ENCODE measurements around the gene MAK. TPM values are rescaled to one million over a fixed set of nuclear protein-coding genes. Genes with fewer than 3 reads are reported as not detected.
"Not testable (repeated sequence)": the region's sequence is repeated elsewhere in the genome, so short reads cannot be mapped to it uniquely, and the experiment has no call there.

MAK gene
- 1.9 TPM for polyA plus RNA-seq (2013, experiment 1 of 2)
- 2.0 TPM for polyA plus RNA-seq (2013, experiment 2 of 2)

DNA sequence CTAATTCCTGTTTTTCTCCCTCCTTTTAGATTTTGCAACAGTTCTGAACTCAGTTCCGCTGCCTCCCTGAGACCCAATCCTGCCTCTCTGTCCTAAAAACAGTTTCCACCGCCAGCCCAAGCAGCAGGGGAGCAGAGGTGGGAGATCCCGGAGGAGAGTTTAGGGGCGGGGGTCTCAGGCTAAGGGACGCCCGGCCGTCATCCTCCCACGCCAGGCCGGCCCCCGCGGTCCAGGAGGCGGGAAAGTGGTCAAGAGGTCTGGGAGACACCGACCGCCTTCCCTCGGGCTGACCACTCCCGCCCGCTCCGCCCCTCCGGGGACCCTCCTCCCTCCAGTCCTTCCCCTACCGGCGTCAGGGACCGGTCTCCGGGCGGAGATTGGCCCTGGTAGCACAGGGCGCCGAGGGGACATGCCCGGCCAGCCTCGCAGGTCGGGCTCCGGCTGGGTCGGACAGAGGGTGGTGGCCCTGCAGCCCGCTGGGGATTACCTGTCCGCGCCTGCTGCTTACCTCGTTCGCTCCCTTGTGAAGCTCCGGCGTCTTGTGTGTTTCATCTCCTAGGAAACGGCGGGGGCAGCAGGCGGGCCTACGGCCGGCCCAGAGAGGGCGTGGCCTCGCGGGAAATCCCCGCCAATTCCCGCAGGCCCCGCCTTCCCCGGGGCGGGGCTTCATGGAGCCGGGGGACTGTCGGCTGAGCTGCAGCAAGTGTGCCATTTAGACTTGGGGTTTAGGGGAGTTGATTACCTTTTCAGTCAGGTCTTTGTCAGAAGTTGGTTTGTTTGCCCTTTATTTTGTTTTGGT, at the start of gene MAK:
Gene MAK, minus strand, starts transcription at position 545 of the 799 bp plus-strand sequence. CDS start 7,891 bp downstream, outside the sequence.
- peak within 1 kb of the TSS; percentile 86 for H3K9ac ChIP-seq (ENCODE audit: low read depth, low read length, poor library complexity)
- peak within 1 kb of the TSS; percentile 77 for H3K14ac ChIP-seq (ENCODE audit: low read length)
- H3K9me3 ChIP-seq (replicated peaks in 1 of 2; ENCODE audit: control insufficient read depth in 2 of 2, insufficient read depth in 1 of 2, low read depth in 1 of 2, low read length in 2 of 2): peaks cover 2 to 3% of the 10 kb centered on the region in 2 donors
- H3K79me1 ChIP-seq (ENCODE audit: low read depth, low read length): no peaks in the 10 kb centered on the region
- H2AFZ ChIP-seq (ENCODE audit: low read length): peak within 1 kb of the TSS; percentile 99
- no peak within 1 kb of the TSS for H2BK12ac ChIP-seq (ENCODE audit: low read length)
- peaks cover 0 to 6% (median 0%) of the 10 kb centered on the region in 3 experiments for H3K27me3 ChIP-seq (ENCODE audit: control insufficient read depth in 3 of 3, insufficient read depth in 3 of 3, low read depth in 1 of 3, low read length in 3 of 3)
- H2BK120ac ChIP-seq (ENCODE audit: low read depth, low read length): no peak within 1 kb of the TSS
- H4K91ac ChIP-seq (ENCODE audit: low read depth, low read length, poor library complexity): no peak within 1 kb of the TSS
- H3K4ac ChIP-seq (ENCODE audit: low read length): no peak within 1 kb of the TSS
- H3K4me1 ChIP-seq (ENCODE audit: control insufficient read depth in 2 of 2, insufficient read depth in 1 of 2, low read depth in 1 of 2, low read length in 2 of 2): no peaks in the 10 kb centered on the region
- H3K4me3 ChIP-seq (ENCODE audit: low read length in 2 of 2): peak within 1 kb of the TSS; percentile 60 to 88
- H3K4me2 ChIP-seq (ENCODE audit: insufficient read depth, low read length, poor library complexity, severe bottlenecking): peak within 1 kb of the TSS; percentile 90
- WGBS, 2 donors (ENCODE audit: extremely low coverage in 2 of 2, insufficient read length in 2 of 2, insufficient replicate concordance in 1 of 2): no CpG with 5 or more reads among the region's 53 CpGs
- no peaks in the 10 kb centered on the region for H3K36me3 ChIP-seq (replicated peaks in 1 of 2; ENCODE audit: control insufficient read depth in 2 of 2, insufficient read depth in 2 of 2, low read length in 2 of 2)
- H2AK5ac ChIP-seq (ENCODE audit: low read depth, low read length): peak within 1 kb of the TSS; percentile 47
- H2BK15ac ChIP-seq (ENCODE audit: low read length): peak within 1 kb of the TSS; percentile 20
- peak; percentile 94 for DNase-seq (ENCODE audit: low spot score)
- peak within 1 kb of the TSS; percentile 70 for H3K23ac ChIP-seq (ENCODE audit: low read depth, low read length, poor library complexity)
- H4K8ac ChIP-seq (ENCODE audit: low read depth, low read length): no peak within 1 kb of the TSS
- peak within 1 kb of the TSS; percentile 96 for H3K18ac ChIP-seq (ENCODE audit: low read length)
- H2BK5ac ChIP-seq (ENCODE audit: low read length): peak within 1 kb of the TSS; percentile 92
- H3K27ac ChIP-seq (replicated peaks; ENCODE audit: low read length): peak within 1 kb of the TSS; percentile 96

DNA sequence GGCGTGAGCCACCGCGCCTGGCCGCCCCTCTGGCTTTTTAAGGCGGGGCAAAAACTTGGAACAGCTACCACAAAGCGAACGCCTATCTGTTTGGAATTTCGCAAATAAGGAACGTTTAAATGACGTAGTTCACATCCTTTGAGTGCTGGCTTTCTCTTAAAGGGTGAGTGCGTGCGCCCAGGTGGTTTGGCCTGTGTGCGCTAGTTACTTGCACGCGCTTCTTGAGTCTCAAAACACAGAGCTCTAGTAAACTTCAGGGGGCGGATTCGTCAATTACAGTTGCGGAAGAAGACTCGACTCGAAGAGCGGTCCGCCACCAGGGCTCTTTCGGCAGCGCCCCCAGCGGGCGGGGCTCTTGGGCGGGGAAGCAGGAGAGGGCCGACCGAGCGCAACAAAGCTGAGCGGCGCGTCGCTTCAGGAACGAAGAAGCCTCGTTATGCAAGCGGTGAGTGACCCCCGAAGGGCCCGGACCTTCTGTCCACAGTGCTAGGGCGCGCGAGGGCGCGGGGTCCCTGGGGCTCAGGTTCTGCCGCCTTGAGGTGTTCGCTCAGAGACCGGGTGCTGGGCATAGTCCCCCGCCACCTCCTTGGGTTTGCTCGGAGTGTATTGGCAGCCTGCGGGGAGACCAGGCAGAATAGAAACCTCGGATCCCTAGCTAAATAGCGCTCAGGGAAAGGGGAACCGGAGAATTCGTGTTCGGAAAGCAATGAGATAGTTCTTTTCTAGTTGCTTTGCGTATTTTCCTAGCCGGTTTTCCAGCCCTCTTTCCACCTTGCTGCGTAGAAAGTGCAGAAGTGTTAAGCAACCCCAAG, 48.6 kb upstream of the MAK start, which contains the start of gene SYCP2L:
Gene SYCP2L, plus strand, starts transcription at position 362 of the 812 bp plus-strand sequence. Its CDS starts 75 bp downstream, at position 437.
- WGBS, 2 donors (ENCODE audit: extremely low coverage in 2 of 2, insufficient read length in 2 of 2, insufficient replicate concordance in 1 of 2): no CpG with 5 or more reads among the region's 58 CpGs

DNA sequence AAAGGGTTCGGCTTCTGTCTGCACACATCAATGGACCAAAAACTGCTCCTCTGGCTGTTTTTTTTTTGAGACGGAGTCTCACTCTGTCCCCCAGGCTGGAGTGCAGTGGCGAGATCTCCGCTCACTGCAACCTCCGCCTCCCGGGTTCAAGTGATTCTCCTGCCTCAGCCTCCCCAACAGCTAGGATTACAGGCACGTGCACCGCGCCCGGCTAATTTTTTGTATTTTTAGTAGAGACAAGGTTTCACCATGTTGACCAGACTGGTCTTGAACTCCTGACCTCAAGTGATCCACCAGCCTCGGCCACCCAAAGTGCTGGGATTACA, 48.0 kb upstream of the MAK start:
- Histone ChIP-seq H2AFZ (ENCODE audit: low read length) (peak overlapping the region; percentile 92), H3K27me3 (ENCODE audit: control insufficient read depth in 3 of 3, insufficient read depth in 3 of 3, low read depth in 1 of 3, low read length in 3 of 3) (peaks cover 25 to 57% (median 38%) of the 10 kb centered on the region in 3 experiments), H3K4me3 (ENCODE audit: low read length in 2 of 2) (peak overlapping the region; percentile 51 to 83), H3K4me2 (ENCODE audit: insufficient read depth, low read length, poor library complexity, severe bottlenecking) (peak overlapping the region; percentile 67)
- not testable (repeated sequence) for H3K23ac ChIP-seq (ENCODE audit: low read depth, low read length, poor library complexity); H3K9ac ChIP-seq (ENCODE audit: low read depth, low read length, poor library complexity); H2BK12ac ChIP-seq (ENCODE audit: low read length); H2BK15ac ChIP-seq (ENCODE audit: low read length); DNase-seq (ENCODE audit: low spot score); H3K14ac ChIP-seq (ENCODE audit: low read length); H4K91ac ChIP-seq (ENCODE audit: low read depth, low read length, poor library complexity); H3K4me1 ChIP-seq (ENCODE audit: control insufficient read depth in 2 of 2, insufficient read depth in 1 of 2, low read depth in 1 of 2, low read length in 2 of 2); H3K18ac ChIP-seq (ENCODE audit: low read length); H3K4ac ChIP-seq (ENCODE audit: low read length); H3K9me3 ChIP-seq (replicated peaks in 1 of 2; ENCODE audit: control insufficient read depth in 2 of 2, insufficient read depth in 1 of 2, low read depth in 1 of 2, low read length in 2 of 2); H3K36me3 ChIP-seq (replicated peaks in 1 of 2; ENCODE audit: control insufficient read depth in 2 of 2, insufficient read depth in 2 of 2, low read length in 2 of 2); H2AK5ac ChIP-seq (ENCODE audit: low read depth, low read length); H3K79me1 ChIP-seq (ENCODE audit: low read depth, low read length); H2BK120ac ChIP-seq (ENCODE audit: low read depth, low read length); H4K8ac ChIP-seq (ENCODE audit: low read depth, low read length); H3K27ac ChIP-seq (replicated peaks; ENCODE audit: low read length); H2BK5ac ChIP-seq (ENCODE audit: low read length)
- no CpG with 5 or more reads among the region's 11 CpGs for WGBS, 2 donors (ENCODE audit: extremely low coverage in 2 of 2, insufficient read length in 2 of 2, insufficient replicate concordance in 1 of 2)

More for the DNA sequence above, 48.6 kb upstream of the MAK start, which contains the start of gene SYCP2L:
- Histone ChIP-seq H2AK5ac (ENCODE audit: low read depth, low read length) (no peak within 1 kb of the TSS), H3K4me1 (ENCODE audit: control insufficient read depth in 2 of 2, insufficient read depth in 1 of 2, low read depth in 1 of 2, low read length in 2 of 2) (peaks cover 2 to 7% of the 10 kb centered on the region in 2 donors), H4K8ac (ENCODE audit: low read depth, low read length) (no peak within 1 kb of the TSS), H3K14ac (ENCODE audit: low read length) (no peak within 1 kb of the TSS), H3K4me3 (ENCODE audit: low read length in 2 of 2) (peak within 1 kb of the TSS; percentile 51 to 83), H3K4ac (ENCODE audit: low read length) (no peak within 1 kb of the TSS), H2BK12ac (ENCODE audit: low read length) (no peak within 1 kb of the TSS), H3K9ac (ENCODE audit: low read depth, low read length, poor library complexity) (peak within 1 kb of the TSS; percentile 73), H3K27ac (replicated peaks; ENCODE audit: low read length) (peak within 1 kb of the TSS; percentile 70), H3K36me3 (replicated peaks in 1 of 2; ENCODE audit: control insufficient read depth in 2 of 2, insufficient read depth in 2 of 2, low read length in 2 of 2) (peaks cover 0 to 2% of the 10 kb centered on the region in 2 donors), H3K9me3 (replicated peaks in 1 of 2; ENCODE audit: control insufficient read depth in 2 of 2, insufficient read depth in 1 of 2, low read depth in 1 of 2, low read length in 2 of 2) (peaks cover 0 to 2% of the 10 kb centered on the region in 2 donors), H2BK15ac (ENCODE audit: low read length) (no peak within 1 kb of the TSS), H4K91ac (ENCODE audit: low read depth, low read length, poor library complexity) (peak within 1 kb of the TSS; percentile 53), H3K79me1 (ENCODE audit: low read depth, low read length) (peaks cover 2% of the 10 kb centered on the region), H2AFZ (ENCODE audit: low read length) (peak within 1 kb of the TSS; percentile 92), H2BK5ac (ENCODE audit: low read length) (peak within 1 kb of the TSS; percentile 71), H2BK120ac (ENCODE audit: low read depth, low read length) (peak within 1 kb of the TSS; percentile 19), H3K27me3 (ENCODE audit: control insufficient read depth in 3 of 3, insufficient read depth in 3 of 3, low read depth in 1 of 3, low read length in 3 of 3) (peaks cover 19 to 51% (median 32%) of the 10 kb centered on the region in 3 experiments), H3K23ac (ENCODE audit: low read depth, low read length, poor library complexity) (peak within 1 kb of the TSS; percentile 17), H3K4me2 (ENCODE audit: insufficient read depth, low read length, poor library complexity, severe bottlenecking) (peak within 1 kb of the TSS; percentile 67), H3K18ac (ENCODE audit: low read length) (peak within 1 kb of the TSS; percentile 96)
- peak; percentile 73 for DNase-seq (ENCODE audit: low spot score)

Data from neuronal stem cell (in vitro differentiated cells).